Gastroesophageal sphincter (tissue), 4 donors: ENCODE measurements around the gene SLC16A11. TPM values are rescaled to one million over a fixed set of nuclear protein-coding genes. Genes with fewer than 3 reads are reported as not detected.

Experiments used
- ATAC-seq: fragments of 150-250 bp; one replicate; pipeline ENCODE4 v1.9.1; 2016; ENCODE audit warnings: mild to moderate bottlenecking, moderate library complexity
- H3K27ac ChIP-seq, 4 donors: fragments of 200-600 bp; sonication (generic) in 3 of 4; 1 replicate in 3 of 4; 2 replicates in 1 of 4; pipeline ENCODE4 v1.5.1; 2016 to 2019
- H3K27me3 ChIP-seq: fragments of 200-600 bp; sonication (generic); one replicate; pipeline ENCODE4 v1.5.1; 2019
- H3K36me3 ChIP-seq, 2 donors: fragments of 200-600 bp; sonication (generic); one replicate each; pipeline ENCODE4 v1.5.1; 2019; ENCODE audit warnings: control low read depth in 1 of 2
- H3K4me1 ChIP-seq, 3 donors: fragments of 200-600 bp; sonication (generic); 1 replicate in 2 of 3; 2 replicates in 1 of 3; pipeline ENCODE4 v1.5.1; 2016 to 2019; ENCODE audit warnings: control low read depth in 2 of 3
- H3K4me3 ChIP-seq, 2 donors: fragments of 200-600 bp; sonication (generic); one replicate each; pipeline ENCODE4 v1.5.1; 2019; ENCODE audit warnings: mild to moderate bottlenecking in 1 of 2, moderate library complexity in 1 of 2
- H3K9me3 ChIP-seq, 3 donors: fragments of 200-600 bp; sonication (generic); one replicate each; pipeline ENCODE4 v1.5.1; 2017 to 2019; ENCODE audit warnings: control low read depth in 2 of 3
- CTCF ChIP-seq, 4 experiments: fragments of 200-600 bp in 2 of 4; fragments of 450-650 bp in 2 of 4; sonication (generic) in 1 of 4; IDR thresholded peaks; one replicate each; pipeline ENCODE4 v1.5.1; 2017 to 2019; ENCODE audit warnings: antibody characterized with exemption in 4 of 4, mild to moderate bottlenecking in 2 of 4, moderate library complexity in 2 of 4
- EP300 ChIP-seq: sonication (generic); formaldehyde crosslinking; IDR thresholded peaks from one replicate; pipeline ENCODE4 v1.6.1; 2017; ENCODE audit warnings: antibody characterized with exemption, mild to moderate bottlenecking
- POLR2A ChIP-seq, 2 donors: fragments of 450-650 bp; IDR thresholded peaks; one replicate each; pipeline ENCODE4 v1.6.1; 2017; ENCODE audit warnings: antibody characterized with exemption in 2 of 2, mild to moderate bottlenecking in 2 of 2, moderate library complexity in 1 of 2
- POLR2AphosphoS5 ChIP-seq: sonication (generic); formaldehyde crosslinking; IDR thresholded peaks from one replicate; pipeline ENCODE4 v1.6.1; 2017; ENCODE audit warnings: antibody characterized with exemption
- WGBS, 2 donors: methylation state at CpG; one replicate each; pipeline ENCODE4 v1.1.5; 2018; ENCODE audit warnings: low coverage in 1 of 2; 5-methylcytosine and 5-hydroxymethylcytosine counted together
- total RNA-seq, 4 donors: library from RNA; depleted of rRNA; stranded (reverse); fragments of >200 nt; gene quantifications; one replicate each; pipeline ENCODE4 v1.1.0, GENCODE V29; 2016

The SLC16A11 gene
- total RNA-seq, 4 donors from 2014 or later, result 0.32 to 0.54 (median 0.39) TPM; not detected in 1

GRCh38 chr17:7035591-7036368 is 8.1 kb downstream of the SLC16A11 start, which contains the start of gene SLC16A13:
Gene SLC16A13 (plus strand): TSS chr17:7036015. CDS start chr17:7036383, 368 bp downstream.
- Histone ChIP-seq H3K9me3 (no peaks in the 10 kb centered on the region), H3K27ac (peak within 1 kb of the TSS in 3 of 4 donors; percentile 78 to 81 (median 78)), H3K27me3 (peaks cover 22% of the 10 kb centered on the region), H3K4me1 (peaks cover 0 to 19% (median 13%) of the 10 kb centered on the region in 3 donors), H3K4me3 (peak within 1 kb of the TSS; percentile 35 to 58), H3K36me3 (no peaks in the 10 kb centered on the region)
- WGBS, 2 donors, result 0% methylated on average over 9 of the region's 52 CpGs; no CpG with 5 or more reads in 1 of the 2 donors
- peak in 1 of 2 donors; percentile 31 for TF ChIP-seq POLR2A (IDR thresholded peaks at IDR 0.05)
- TF ChIP-seq CTCF (IDR thresholded peaks at IDR 0.05), result no peak
- TF ChIP-seq POLR2AphosphoS5, result peak; percentile 16
- ATAC-seq, result peak; percentile 94

DNA sequence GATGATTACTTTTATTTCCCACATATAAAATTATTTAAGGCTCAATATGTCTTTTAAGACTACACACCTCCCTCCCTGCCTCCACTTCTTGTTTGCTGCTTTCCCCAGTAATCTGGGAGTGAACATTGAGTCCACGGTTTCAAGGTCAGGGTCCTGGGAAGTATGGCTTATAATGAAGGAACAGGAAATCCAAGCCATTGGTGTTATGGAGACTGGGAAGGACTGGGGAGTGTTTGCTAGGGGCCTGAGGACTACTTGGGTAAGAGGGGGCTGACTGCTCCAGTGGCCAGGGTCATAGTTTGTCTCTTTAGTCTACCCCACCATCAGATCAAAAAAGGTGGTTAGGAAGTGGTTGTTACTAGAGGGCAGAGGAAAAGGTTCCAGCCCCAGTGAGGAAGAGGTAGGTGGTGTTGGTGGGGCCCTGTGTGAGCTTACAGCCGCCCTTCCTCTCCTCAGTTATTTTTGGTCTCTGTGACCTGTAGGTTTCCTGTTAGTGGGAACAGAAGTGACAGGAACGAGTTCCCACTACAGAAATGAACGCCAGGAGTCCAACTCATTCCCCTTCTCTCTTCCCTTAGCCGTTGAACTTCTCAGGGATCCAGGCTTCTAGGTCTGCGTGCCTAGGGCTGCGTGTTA is 8.8 kb downstream of the SLC16A11 start:
- peak overlapping the region; percentile 35 to 58 for H3K4me3 ChIP-seq
- TF ChIP-seq EP300 (no peak), POLR2A (IDR thresholded peaks at IDR 0.05) (no peak), CTCF (IDR thresholded peaks at IDR 0.05) (peak in 1 of 4 experiments; percentile 16)
- peak; percentile 32 for ATAC-seq
- peaks cover 0 to 19% (median 13%) of the 10 kb centered on the region in 3 donors for H3K4me1 ChIP-seq
- H3K36me3 ChIP-seq, result no peaks in the 10 kb centered on the region
- H3K27me3 ChIP-seq, result peaks cover 22% of the 10 kb centered on the region
- H3K9me3 ChIP-seq, result no peaks in the 10 kb centered on the region
- peak overlapping the region in 3 of 4 donors; percentile 78 to 81 (median 78) for H3K27ac ChIP-seq
- WGBS, 2 donors, result 0 to 8% methylated on average over 1 to 6 of the region's 7 CpGs

DNA sequence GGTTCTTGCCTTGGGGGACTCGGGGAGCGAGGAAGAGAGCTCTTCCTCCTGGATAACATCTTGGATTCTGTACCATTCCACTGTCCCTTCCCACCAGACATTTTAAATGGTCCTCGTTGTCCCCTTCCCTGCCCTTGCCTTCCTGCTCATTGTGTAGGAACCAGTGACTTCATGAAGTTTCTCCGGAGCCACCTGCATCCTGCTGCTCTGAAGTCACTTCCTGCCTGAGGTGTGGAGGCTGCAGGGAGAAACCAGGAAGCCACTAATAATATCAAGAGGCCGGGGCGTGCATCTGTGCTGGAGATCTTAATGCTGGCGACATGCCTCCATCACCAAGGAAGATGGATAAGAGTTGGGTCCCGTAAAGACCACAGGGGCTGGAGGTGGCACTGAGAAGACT is 14.2 kb downstream of the SLC16A11 start:
- WGBS, 2 donors, result 74 to 100% methylated on average over 1 to 6 of the region's 8 CpGs
- Histone ChIP-seq H3K36me3 (no peaks in the 10 kb centered on the region), H3K4me3 (no peak overlapping the region), H3K4me1 (peaks cover 0 to 5% (median 0%) of the 10 kb centered on the region in 3 donors), H3K9me3 (no peaks in the 10 kb centered on the region), H3K27me3 (peaks cover 15% of the 10 kb centered on the region), H3K27ac (peak overlapping the region in 3 of 4 donors; percentile 19 to 45 (median 33))
- TF ChIP-seq CTCF (IDR thresholded peaks at IDR 0.05) (no peak), POLR2A (IDR thresholded peaks at IDR 0.05) (no peak), POLR2AphosphoS5 (peak; percentile 6)
- ATAC-seq, result peak; percentile 48

DNA sequence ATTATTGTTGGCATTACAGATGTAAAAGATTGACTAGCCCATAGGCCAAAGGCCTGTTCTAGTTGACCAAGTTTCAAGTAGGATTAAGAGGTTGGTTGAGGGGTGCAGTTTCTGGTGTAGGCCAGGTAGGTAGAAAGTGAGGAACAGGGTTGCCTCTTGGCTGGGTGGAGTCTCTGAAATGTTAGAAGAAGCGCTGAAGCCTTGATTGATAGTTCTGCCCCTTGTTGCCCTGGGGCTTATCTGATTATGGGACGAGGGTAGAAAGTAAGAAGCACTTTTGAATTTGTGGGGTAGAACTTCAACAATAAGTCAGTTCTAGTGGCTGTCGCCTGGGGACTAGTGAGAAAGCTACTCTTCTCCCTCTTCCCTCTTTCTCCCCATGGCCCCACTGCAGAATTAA is 14.8 kb downstream of the SLC16A11 start:
- 67 to 100% methylated on average over 1 to 2 of the region's 3 CpGs for WGBS, 2 donors
- Histone ChIP-seq H3K4me1 (peaks cover 0 to 9% (median 0%) of the 10 kb centered on the region in 3 donors), H3K27me3 (peaks cover 20% of the 10 kb centered on the region), H3K27ac (peak overlapping the region in 3 of 4 donors; percentile 19 to 41 (median 33)), H3K9me3 (no peaks in the 10 kb centered on the region), H3K4me3 (no peak overlapping the region), H3K36me3 (no peaks in the 10 kb centered on the region)
- TF ChIP-seq POLR2A (IDR thresholded peaks at IDR 0.05) (no peak), POLR2AphosphoS5 (no peak), EP300 (no peak), CTCF (IDR thresholded peaks at IDR 0.05) (no peak)
- ATAC-seq, result no peak
